ENCODE results near the gene BOLA1. TPM values are rescaled to one million over a fixed set of nuclear protein-coding genes. Genes with fewer than 3 reads are reported as not detected.

BOLA1 gene
- total and polyA plus RNA-seq, 2 experiments from 2014 or later: 18.4 to 26.2 TPM

DNA sequence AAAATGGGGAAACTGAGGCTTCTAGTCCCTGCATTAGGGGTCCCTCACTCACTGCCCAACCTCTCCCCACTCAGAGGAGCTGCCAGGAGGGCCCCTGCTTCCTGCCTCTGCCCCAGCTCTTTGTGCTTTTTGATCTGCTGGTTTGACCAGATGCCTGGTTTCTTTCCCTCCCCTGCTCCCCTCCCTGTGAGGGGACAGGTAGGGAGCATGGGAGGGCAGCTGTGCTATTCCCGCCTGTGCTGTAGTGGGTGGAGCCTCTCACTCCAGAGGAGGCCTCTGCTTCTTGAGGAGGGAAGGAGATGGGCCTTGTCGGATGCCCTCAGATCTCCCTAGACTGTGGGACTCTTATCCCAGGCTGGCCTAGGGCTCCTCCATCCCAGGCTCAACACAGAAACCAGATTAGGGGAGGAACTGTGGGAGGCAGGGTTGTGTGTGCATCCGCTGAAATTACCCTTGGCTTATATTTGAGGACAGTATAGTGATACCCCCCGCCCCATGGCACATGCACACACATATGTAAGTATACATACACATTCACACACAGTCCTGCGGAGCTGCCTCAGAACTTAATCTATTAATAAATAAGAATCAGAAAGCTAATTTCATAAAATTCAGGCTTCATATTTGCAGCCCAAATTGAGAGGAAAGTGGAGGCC is 4.6 kb downstream of the BOLA1 start:
- peaks cover 4% of the 10 kb centered on the region; the same call in 1 of the 2 replicates for H3K4me1 ChIP-seq (ENCODE audit: insufficient read depth)
- H3K27me3 ChIP-seq (ENCODE audit: insufficient read depth): no peaks in the 10 kb centered on the region
- no peak overlapping the region for H3K4me2 ChIP-seq
- no peak for TF ChIP-seq ZNF331 (CRISPR knock-in tag; IDR thresholded peaks at IDR 0.05; ENCODE audit: low read depth)
- TF ChIP-seq STAT1 (IDR thresholded peaks at IDR 0.05; ENCODE audit: unreplicated experiment): no peak
- TF ChIP-seq EZH2 (IDR thresholded peaks at IDR 0.05; ENCODE audit: low read depth, unreplicated experiment): no peak
- TF ChIP-seq JUNB (IDR thresholded peaks at IDR 0.05; ENCODE audit: unreplicated experiment): no peak
- TF ChIP-seq EZH2phosphoT487 (IDR thresholded peaks at IDR 0.05; ENCODE audit: unreplicated experiment): no peak
- TF ChIP-seq, protein P1, sequence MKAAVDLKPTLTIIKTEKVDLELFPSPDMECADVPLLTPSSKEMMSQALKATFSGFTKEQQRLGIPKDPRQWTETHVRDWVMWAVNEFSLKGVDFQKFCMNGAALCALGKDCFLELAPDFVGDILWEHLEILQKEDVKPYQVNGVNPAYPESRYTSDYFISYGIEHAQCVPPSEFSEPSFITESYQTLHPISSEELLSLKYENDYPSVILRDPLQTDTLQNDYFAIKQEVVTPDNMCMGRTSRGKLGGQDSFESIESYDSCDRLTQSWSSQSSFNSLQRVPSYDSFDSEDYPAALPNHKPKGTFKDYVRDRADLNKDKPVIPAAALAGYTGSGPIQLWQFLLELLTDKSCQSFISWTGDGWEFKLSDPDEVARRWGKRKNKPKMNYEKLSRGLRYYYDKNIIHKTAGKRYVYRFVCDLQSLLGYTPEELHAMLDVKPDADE (IDR thresholded peaks at IDR 0.05): no peak
- TF ChIP-seq CREB1 (CRISPR knock-in tag; IDR thresholded peaks at IDR 0.05; ENCODE audit: low read depth): no peak
- no peak for TF ChIP-seq ZNF114 (CRISPR knock-in tag; IDR thresholded peaks at IDR 0.05)
- TF ChIP-seq, protein P2, sequence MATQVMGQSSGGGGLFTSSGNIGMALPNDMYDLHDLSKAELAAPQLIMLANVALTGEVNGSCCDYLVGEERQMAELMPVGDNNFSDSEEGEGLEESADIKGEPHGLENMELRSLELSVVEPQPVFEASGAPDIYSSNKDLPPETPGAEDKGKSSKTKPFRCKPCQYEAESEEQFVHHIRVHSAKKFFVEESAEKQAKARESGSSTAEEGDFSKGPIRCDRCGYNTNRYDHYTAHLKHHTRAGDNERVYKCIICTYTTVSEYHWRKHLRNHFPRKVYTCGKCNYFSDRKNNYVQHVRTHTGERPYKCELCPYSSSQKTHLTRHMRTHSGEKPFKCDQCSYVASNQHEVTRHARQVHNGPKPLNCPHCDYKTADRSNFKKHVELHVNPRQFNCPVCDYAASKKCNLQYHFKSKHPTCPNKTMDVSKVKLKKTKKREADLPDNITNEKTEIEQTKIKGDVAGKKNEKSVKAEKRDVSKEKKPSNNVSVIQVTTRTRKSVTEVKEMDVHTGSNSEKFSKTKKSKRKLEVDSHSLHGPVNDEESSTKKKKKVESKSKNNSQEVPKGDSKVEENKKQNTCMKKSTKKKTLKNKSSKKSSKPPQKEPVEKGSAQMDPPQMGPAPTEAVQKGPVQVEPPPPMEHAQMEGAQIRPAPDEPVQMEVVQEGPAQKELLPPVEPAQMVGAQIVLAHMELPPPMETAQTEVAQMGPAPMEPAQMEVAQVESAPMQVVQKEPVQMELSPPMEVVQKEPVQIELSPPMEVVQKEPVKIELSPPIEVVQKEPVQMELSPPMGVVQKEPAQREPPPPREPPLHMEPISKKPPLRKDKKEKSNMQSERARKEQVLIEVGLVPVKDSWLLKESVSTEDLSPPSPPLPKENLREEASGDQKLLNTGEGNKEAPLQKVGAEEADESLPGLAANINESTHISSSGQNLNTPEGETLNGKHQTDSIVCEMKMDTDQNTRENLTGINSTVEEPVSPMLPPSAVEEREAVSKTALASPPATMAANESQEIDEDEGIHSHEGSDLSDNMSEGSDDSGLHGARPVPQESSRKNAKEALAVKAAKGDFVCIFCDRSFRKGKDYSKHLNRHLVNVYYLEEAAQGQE (IDR thresholded peaks at IDR 0.05; ENCODE audit: unreplicated experiment): no peak
- TF ChIP-seq POLR2AphosphoS5 (IDR thresholded peaks at IDR 0.05; ENCODE audit: low read depth): no peak
- no peak for TF ChIP-seq NANOG (IDR thresholded peaks at IDR 0.05; ENCODE audit: borderline replicate concordance)
- TF ChIP-seq, protein P3, sequence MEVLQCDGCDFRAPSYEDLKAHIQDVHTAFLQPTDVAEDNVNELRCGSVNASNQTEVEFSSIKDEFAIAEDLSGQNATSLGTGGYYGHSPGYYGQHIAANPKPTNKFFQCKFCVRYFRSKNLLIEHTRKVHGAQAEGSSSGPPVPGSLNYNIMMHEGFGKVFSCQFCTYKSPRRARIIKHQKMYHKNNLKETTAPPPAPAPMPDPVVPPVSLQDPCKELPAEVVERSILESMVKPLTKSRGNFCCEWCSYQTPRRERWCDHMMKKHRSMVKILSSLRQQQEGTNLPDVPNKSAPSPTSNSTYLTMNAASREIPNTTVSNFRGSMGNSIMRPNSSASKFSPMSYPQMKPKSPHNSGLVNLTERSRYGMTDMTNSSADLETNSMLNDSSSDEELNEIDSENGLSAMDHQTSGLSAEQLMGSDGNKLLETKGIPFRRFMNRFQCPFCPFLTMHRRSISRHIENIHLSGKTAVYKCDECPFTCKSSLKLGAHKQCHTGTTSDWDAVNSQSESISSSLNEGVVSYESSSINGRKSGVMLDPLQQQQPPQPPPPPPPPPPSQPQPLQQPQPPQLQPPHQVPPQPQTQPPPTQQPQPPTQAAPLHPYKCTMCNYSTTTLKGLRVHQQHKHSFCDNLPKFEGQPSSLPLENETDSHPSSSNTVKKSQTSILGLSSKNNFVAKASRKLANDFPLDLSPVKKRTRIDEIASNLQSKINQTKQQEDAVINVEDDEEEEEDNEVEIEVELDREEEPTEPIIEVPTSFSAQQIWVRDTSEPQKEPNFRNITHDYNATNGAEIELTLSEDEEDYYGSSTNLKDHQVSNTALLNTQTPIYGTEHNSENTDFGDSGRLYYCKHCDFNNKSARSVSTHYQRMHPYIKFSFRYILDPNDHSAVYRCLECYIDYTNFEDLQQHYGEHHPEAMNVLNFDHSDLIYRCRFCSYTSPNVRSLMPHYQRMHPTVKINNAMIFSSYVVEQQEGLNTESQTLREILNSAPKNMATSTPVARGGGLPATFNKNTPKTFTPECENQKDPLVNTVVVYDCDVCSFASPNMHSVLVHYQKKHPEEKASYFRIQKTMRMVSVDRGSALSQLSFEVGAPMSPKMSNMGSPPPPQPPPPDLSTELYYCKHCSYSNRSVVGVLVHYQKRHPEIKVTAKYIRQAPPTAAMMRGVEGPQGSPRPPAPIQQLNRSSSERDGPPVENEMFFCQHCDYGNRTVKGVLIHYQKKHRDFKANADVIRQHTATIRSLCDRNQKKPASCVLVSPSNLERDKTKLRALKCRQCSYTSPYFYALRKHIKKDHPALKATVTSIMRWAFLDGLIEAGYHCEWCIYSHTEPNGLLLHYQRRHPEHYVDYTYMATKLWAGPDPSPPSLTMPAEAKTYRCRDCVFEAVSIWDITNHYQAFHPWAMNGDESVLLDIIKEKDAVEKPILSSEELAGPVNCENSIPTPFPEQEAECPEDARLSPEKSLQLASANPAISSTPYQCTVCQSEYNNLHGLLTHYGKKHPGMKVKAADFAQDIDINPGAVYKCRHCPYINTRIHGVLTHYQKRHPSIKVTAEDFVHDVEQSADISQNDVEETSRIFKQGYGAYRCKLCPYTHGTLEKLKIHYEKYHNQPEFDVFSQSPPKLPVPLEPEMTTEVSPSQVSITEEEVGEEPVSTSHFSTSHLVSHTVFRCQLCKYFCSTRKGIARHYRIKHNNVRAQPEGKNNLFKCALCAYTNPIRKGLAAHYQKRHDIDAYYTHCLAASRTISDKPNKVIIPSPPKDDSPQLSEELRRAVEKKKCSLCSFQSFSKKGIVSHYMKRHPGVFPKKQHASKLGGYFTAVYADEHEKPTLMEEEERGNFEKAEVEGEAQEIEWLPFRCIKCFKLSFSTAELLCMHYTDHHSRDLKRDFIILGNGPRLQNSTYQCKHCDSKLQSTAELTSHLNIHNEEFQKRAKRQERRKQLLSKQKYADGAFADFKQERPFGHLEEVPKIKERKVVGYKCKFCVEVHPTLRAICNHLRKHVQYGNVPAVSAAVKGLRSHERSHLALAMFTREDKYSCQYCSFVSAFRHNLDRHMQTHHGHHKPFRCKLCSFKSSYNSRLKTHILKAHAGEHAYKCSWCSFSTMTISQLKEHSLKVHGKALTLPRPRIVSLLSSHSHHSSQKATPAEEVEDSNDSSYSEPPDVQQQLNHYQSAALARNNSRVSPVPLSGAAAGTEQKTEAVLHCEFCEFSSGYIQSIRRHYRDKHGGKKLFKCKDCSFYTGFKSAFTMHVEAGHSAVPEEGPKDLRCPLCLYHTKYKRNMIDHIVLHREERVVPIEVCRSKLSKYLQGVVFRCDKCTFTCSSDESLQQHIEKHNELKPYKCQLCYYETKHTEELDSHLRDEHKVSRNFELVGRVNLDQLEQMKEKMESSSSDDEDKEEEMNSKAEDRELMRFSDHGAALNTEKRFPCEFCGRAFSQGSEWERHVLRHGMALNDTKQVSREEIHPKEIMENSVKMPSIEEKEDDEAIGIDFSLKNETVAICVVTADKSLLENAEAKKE (CRISPR knock-in tag; IDR thresholded peaks at IDR 0.05): no peak
- TF ChIP-seq, protein P4, sequence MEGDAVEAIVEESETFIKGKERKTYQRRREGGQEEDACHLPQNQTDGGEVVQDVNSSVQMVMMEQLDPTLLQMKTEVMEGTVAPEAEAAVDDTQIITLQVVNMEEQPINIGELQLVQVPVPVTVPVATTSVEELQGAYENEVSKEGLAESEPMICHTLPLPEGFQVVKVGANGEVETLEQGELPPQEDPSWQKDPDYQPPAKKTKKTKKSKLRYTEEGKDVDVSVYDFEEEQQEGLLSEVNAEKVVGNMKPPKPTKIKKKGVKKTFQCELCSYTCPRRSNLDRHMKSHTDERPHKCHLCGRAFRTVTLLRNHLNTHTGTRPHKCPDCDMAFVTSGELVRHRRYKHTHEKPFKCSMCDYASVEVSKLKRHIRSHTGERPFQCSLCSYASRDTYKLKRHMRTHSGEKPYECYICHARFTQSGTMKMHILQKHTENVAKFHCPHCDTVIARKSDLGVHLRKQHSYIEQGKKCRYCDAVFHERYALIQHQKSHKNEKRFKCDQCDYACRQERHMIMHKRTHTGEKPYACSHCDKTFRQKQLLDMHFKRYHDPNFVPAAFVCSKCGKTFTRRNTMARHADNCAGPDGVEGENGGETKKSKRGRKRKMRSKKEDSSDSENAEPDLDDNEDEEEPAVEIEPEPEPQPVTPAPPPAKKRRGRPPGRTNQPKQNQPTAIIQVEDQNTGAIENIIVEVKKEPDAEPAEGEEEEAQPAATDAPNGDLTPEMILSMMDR (conservative IDR thresholded peaks at IDR 0.05; ENCODE audit: low read depth in 2 of 2): no peak
- peak; percentile 50 for DNase-seq (ENCODE audit: low spot score)
- 0 out of 2 replicates have a peak, but pooled peaks cover 7% of the 10 kb centered on the region for H3K36me3 ChIP-seq (ENCODE audit: insufficient read depth)
- Mint-ChIP-seq H3K36me3 (ENCODE audit: low read depth) (peaks cover 36% of the 10 kb centered on the region), H3K27me3 (ENCODE audit: insufficient read depth, low read depth, poor library complexity) (peaks cover 17% of the 10 kb centered on the region), H3K9me3 (no peaks in the 10 kb centered on the region), H3K4me3 (no peak overlapping the region), H3K4me1 (peaks cover 20% of the 10 kb centered on the region), H3K27ac (0 out of 2 replicates have a peak overlapping the region, but pooled peaks have one; percentile 69)
- no peak overlapping the region for H2AFZ ChIP-seq
- H3K4me3 ChIP-seq: no peak overlapping the region
- H3K9me2 ChIP-seq (ENCODE audit: insufficient read depth): no peaks in the 10 kb centered on the region
- H3F3A ChIP-seq (replicated peaks; ENCODE audit: low read depth): peaks cover 4% of the 10 kb centered on the region; the same call in 1 of the 2 replicates
- H4K20me1 ChIP-seq (replicated peaks; ENCODE audit: insufficient read depth): no peaks in the 10 kb centered on the region
- H3K79me2 ChIP-seq (replicated peaks; ENCODE audit: insufficient read depth): no peaks in the 10 kb centered on the region
- peak overlapping the region; percentile 39; the same call in 1 of the 2 replicates for H3K27ac ChIP-seq (ENCODE audit: low read depth)
- ATAC-seq: peak; percentile 49
